H1 (cell line): ENCODE results near the gene BTG3. TPM values are rescaled to one million over a fixed set of nuclear protein-coding genes. Genes with fewer than 3 reads are reported as not detected.

Experiments
- FOSL1 ChIP-seq: IDR thresholded peaks from 2 replicates; pipeline ENCODE4 v1.6.1; 2011; ENCODE audit warnings: mild to moderate bottlenecking, low read depth, low read length, moderate library complexity; ENCODE audit not compliant: insufficient read depth
- polyA plus RNA-seq, 7 experiments: library from polyadenylated mRNA; depleted of rRNA in 3 of 7; stranded (reverse) in 5 of 7; unstranded in 2 of 7; fragments of >200 nt in 5 of 7; fragments of 200-250 nt in 2 of 7; gene quantifications; 1 replicate in 5 of 7; 2 replicates in 1 of 7; 4 replicates in 1 of 7; pipeline versions ENCODE4 v1.2.1 to v1.2.3, GENCODE V29; 2011 to 2013; ENCODE audit warnings: missing spikeins in 2 of 7, mixed read lengths in 2 of 7
- total RNA-seq: library from RNA; stranded (reverse); fragmentation: NEBNext Ultra II Directional; extraction: Animal tissue kit (Norgen Biotek cat#: 25700); gene quantifications from 2 replicates; pipeline ENCODE4 v1.2.1, GENCODE V29; 2021

The BTG3 gene
- total and polyA plus RNA-seq, 2 of the 8 experiments (the other 6 are each of a cell fraction or from before 2014, with no cell fraction given) = 13.6 to 25.9 TPM

DNA sequence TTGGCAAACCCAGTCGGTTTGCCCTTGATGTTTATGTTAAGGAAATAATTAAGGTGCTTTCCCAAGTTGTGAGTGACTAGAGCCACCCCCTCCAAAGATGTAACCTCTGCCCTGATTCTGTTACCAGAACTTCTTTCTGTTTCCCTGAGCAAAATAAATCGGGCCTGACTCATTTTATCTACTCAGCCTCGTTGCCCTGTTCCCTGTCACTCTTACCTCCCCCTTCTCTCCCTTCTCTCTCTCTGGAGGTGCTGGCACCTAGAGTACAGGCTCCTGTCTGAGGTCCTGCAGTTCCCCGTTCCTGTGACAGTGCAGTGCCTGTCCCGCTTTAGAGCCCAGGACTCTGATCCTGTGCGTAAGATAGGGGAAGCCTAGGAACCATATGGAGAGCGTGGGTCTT, 64.4 kb downstream of the BTG3 start (continued):
- TF ChIP-seq FOSL1 = no peak
